GM06990 (cell line): ENCODE results near the gene PRR20E.
"Not testable (repeated sequence)": the region's sequence is repeated elsewhere in the genome, so short reads cannot be mapped to it uniquely, and the experiment has no call there.

Source experiments
- DNase-seq: peaks from one replicate; pipeline ENCODE4 v3.0.0-alpha.2; 2011; ENCODE audit not compliant: insufficient read length; ENCODE audit errors: extremely low read depth
- H3K27me3 ChIP-seq: replicated peaks from 2 replicates; pipeline ENCODE4 v1.6.0; 2011; ENCODE audit warnings: low read length; ENCODE audit not compliant: control insufficient read depth, insufficient read depth
- H3K36me3 ChIP-seq: 2 replicates; pipeline ENCODE4 v1.5.1; 2011; ENCODE audit warnings: low read length; ENCODE audit not compliant: control insufficient read depth, insufficient read depth
- H3K4me3 ChIP-seq: replicated peaks from 2 replicates; pipeline ENCODE4 v1.5.1; 2011; ENCODE audit warnings: low read depth, mild to moderate bottlenecking, control low read depth, low read length
- CTCF ChIP-seq: IDR thresholded peaks from 2 replicates; pipeline ENCODE4 v1.5.1; 2011; ENCODE audit warnings: low read length, control low read depth, mild to moderate bottlenecking, inconsistent platforms; ENCODE audit not compliant: insufficient read depth, poor library complexity, severe bottlenecking

Gene PRR20E

GRCh38 chr13:57166897-57167296 is at the start of gene PRR20E:
TSS of gene PRR20E (plus strand) at chr13:57167197. CDS start at chr13:57167584, 387 bp downstream.
- DNase-seq, H3K36me3 ChIP-seq, H3K4me3 ChIP-seq, H3K27me3 ChIP-seq: not testable (repeated sequence)

- no peak for TF ChIP-seq CTCF
- Histone ChIP-seq H3K27me3 (no peaks in the 10 kb centered on the region), H3K4me3 (no peak overlapping the region), H3K36me3 (no peaks in the 10 kb centered on the region)
- no peak for DNase-seq
These were observed 43.3 kb upstream of the PRR20E start for GRCh38 chr13:57123681-57124080.

DNA sequence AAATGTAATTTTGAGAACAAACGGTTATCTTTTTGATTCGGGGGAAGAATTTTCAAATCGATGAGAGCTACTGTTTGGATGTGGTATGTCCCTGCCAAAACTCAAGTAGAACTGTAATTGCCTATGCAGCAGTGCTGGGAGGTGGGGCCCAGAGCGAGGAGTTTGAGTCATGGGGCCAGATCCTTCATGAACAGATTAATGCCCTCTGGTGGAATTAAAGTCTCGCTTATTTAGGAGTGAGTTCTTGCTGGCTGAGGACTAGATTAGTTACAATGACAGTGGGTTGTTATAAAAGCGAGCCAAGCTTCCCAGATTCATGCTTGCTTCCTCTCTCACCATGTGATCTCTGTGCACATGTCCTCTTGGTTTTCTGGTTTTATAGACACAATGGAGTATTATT is 38.1 kb upstream of the PRR20E start:
- H3K36me3 ChIP-seq = no peaks in the 10 kb centered on the region
- no peak for TF ChIP-seq CTCF
- no peak overlapping the region for H3K4me3 ChIP-seq
- H3K27me3 ChIP-seq = no peaks in the 10 kb centered on the region
- DNase-seq = no peak

GRCh38 chr13:57136093-57136492 is 30.9 kb upstream of the PRR20E start:
- Histone ChIP-seq H3K4me3 (no peak overlapping the region), H3K36me3 (no peaks in the 10 kb centered on the region), H3K27me3 (no peaks in the 10 kb centered on the region)
- DNase-seq = no peak
- TF ChIP-seq CTCF = no peak

GRCh38 chr13:57137585-57137984 is 29.4 kb upstream of the PRR20E start:
- TF ChIP-seq CTCF = no peak
- no peak for DNase-seq

GRCh38 chr13:57138988-57139387 is 28.0 kb upstream of the PRR20E start:
- H3K36me3 ChIP-seq = no peaks in the 10 kb centered on the region
- no peak for DNase-seq
- no peak for TF ChIP-seq CTCF
- no peaks in the 10 kb centered on the region for H3K27me3 ChIP-seq
- H3K4me3 ChIP-seq = no peak overlapping the region

More at GRCh38 chr13:57137585-57137984, 29.4 kb upstream of the PRR20E start:
- Histone ChIP-seq H3K4me3 (no peak overlapping the region), H3K36me3 (no peaks in the 10 kb centered on the region), H3K27me3 (no peaks in the 10 kb centered on the region)

GRCh38 chr13:57139781-57140180 is 27.2 kb upstream of the PRR20E start:
- not testable (repeated sequence) for H3K4me3 ChIP-seq, DNase-seq, H3K36me3 ChIP-seq, H3K27me3 ChIP-seq

DNA sequence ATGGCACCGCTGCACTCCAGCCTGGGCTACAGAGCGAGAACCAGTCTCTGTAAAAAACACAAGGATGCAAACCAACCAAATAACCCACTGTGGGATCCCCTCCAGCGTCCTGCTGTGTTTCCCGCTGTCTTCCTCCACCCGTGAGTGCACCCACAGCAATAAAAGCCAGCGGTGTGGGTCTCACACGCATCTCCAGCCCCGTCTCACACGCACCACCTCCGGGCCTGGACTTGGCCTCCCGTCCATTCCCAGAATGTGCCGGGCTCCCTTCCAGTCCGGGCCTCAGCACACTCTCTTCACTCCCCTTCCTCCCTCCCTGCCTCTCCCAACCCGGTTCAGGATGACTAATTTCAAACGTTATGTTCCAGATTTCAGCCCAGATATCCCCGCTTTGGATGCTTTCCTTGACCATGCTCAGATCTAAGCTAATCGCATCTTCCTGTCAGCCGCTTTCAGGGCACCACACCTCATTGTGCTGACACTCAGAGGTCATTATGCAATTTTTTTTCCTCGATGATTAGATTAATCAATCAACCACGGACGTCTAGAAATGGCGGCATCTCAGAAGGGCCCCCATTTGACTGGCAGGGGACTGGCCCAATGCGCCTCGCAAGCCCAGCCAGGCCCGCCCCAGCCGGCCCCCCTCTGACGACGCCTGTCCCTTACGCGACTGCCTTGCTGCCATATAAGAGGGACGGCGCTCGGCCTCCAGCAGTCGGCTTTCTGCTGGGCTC is 26.6 kb upstream of the PRR20E start, which contains the start of gene PRR20A:
Gene PRR20A (plus strand): TSS at position 684 of the 734 bp plus-strand sequence. CDS start 387 bp downstream, outside the sequence.
- not testable (repeated sequence) for DNase-seq, H3K4me3 ChIP-seq, H3K27me3 ChIP-seq, H3K36me3 ChIP-seq

- H3K36me3 ChIP-seq, H3K27me3 ChIP-seq, DNase-seq, H3K4me3 ChIP-seq: not testable (repeated sequence)
These were observed 19.8 kb upstream of the PRR20E start, which contains the start of gene PRR20B for GRCh38 chr13:57147188-57147587. TSS of gene PRR20B (plus strand) at chr13:57147488. CDS start at chr13:57147875, 387 bp downstream.
